GM21528 (cell line): ENCODE results near the gene PSG1.
"Not testable (repeated sequence)": the region's sequence is repeated elsewhere in the genome, so short reads cannot be mapped to it uniquely, and the experiment has no call there.

Source experiments
- ATAC-seq: cut with Tn5 transposase; IDR thresholded peaks from one replicate; pipeline ENCODE4 v1.9.1; 2021; ENCODE audit warnings: mild to moderate bottlenecking, moderate library complexity; ENCODE audit not compliant: unreplicated experiment, low FRiP score

The PSG1 gene

GRCh38 chr19:42831221-42832019 is 48.1 kb downstream of the PSG1 start:
- ATAC-seq, result no peak

- not testable (repeated sequence) for ATAC-seq
Observed at GRCh38 chr19:42821306-42821977, 58.1 kb downstream of the PSG1 start.

- ATAC-seq, result not testable (repeated sequence)
Observed at GRCh38 chr19:42819960-42820650, 59.4 kb downstream of the PSG1 start.

GRCh38 chr19:42816894-42817293 is 62.6 kb downstream of the PSG1 start:
- ATAC-seq, result no peak
